ENCODE measurements around the gene PRPF4.

DNA sequence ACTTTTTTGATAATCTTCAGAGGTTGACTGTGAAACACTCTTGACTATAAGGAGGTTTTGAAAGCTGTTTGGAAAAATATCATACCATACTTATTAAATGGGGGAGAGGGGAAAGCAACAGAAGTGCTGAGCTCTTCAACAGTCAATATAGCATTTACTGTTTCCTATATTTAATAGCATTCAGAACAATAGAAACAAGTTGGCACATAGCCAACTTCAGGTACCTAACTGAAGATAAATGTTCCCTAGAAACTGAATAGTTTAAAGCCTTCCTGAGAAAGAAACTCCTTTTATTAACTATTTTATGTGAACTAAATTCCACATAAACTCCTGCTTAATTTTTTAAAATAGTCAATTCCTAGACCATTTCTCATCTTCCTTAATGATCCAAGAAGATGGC, 27.8 kb upstream of the PRPF4 start:
- TF ChIP-seq, protein P1, sequence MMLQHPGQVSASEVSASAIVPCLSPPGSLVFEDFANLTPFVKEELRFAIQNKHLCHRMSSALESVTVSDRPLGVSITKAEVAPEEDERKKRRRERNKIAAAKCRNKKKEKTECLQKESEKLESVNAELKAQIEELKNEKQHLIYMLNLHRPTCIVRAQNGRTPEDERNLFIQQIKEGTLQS (IDR thresholded peaks at IDR 0.05): no peak
- TF ChIP-seq, protein P2, sequence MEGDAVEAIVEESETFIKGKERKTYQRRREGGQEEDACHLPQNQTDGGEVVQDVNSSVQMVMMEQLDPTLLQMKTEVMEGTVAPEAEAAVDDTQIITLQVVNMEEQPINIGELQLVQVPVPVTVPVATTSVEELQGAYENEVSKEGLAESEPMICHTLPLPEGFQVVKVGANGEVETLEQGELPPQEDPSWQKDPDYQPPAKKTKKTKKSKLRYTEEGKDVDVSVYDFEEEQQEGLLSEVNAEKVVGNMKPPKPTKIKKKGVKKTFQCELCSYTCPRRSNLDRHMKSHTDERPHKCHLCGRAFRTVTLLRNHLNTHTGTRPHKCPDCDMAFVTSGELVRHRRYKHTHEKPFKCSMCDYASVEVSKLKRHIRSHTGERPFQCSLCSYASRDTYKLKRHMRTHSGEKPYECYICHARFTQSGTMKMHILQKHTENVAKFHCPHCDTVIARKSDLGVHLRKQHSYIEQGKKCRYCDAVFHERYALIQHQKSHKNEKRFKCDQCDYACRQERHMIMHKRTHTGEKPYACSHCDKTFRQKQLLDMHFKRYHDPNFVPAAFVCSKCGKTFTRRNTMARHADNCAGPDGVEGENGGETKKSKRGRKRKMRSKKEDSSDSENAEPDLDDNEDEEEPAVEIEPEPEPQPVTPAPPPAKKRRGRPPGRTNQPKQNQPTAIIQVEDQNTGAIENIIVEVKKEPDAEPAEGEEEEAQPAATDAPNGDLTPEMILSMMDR (IDR thresholded peaks at IDR 0.05; ENCODE audit: low read depth, low read length, missing input control): no peak
- TF ChIP-seq, protein P3, sequence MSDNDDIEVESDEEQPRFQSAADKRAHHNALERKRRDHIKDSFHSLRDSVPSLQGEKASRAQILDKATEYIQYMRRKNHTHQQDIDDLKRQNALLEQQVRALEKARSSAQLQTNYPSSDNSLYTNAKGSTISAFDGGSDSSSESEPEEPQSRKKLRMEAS (IDR thresholded peaks at IDR 0.05): no peak
- TF ChIP-seq YY1 (IDR thresholded peaks at IDR 0.05): no peak
- no peak for TF ChIP-seq TAF1 (conservative IDR thresholded peaks at IDR 0.05)
- no peak for TF ChIP-seq RXRA (IDR thresholded peaks at IDR 0.05)
